Lower leg skin (tissue), 3 donors: ENCODE results near the gene CMIP.

ENCODE experiments used
- CTCF ChIP-seq, 3 donors: fragments of 450-650 bp; IDR thresholded peaks; one replicate each; pipeline ENCODE4 v1.5.1; 2016; ENCODE audit warnings: antibody characterized with exemption in 3 of 3, mild to moderate bottlenecking in 3 of 3, moderate library complexity in 2 of 3
- POLR2A ChIP-seq, 2 donors: fragments of 450-650 bp; IDR thresholded peaks; one replicate each; pipeline ENCODE4 v1.6.1; 2016 to 2017; ENCODE audit warnings: antibody characterized with exemption in 2 of 2, mild to moderate bottlenecking in 1 of 2, moderate library complexity in 1 of 2

GRCh38 chr16:81442220-81442915, 2.2 kb upstream of the CMIP start:
- TF ChIP-seq CTCF (IDR thresholded peaks at IDR 0.05) = no peak
- no peak for TF ChIP-seq POLR2A (IDR thresholded peaks at IDR 0.05)
